IMR-90 (cell line): ENCODE data around the gene CTNND2. TPM values are rescaled to one million over a fixed set of nuclear protein-coding genes. Genes with fewer than 3 reads are reported as not detected.

ENCODE experiments used
- ATAC-seq: fragments of 200-7000 bp; cut with Tn5 transposase; 2 replicates; pipeline ENCODE4 v1.9.1; 2020; ENCODE audit warnings: low read depth, mild to moderate bottlenecking, moderate library complexity
- BruUV-seq: library from RNA; stranded (reverse); fragments of 400-500 nt; replicated peaks from 2 replicates; lab custom pipeline; 2021; lab: Mats Ljungman, UMichigan
- CTCF ChIA-PET: fragments of 300-600 bp; formaldehyde crosslinking; extraction: SDS; loops from one replicate; lab custom pipeline; 2021; ENCODE audit warnings: antibody characterized with exemption; lab: Yijun Ruan, JAX
- POLR2A ChIA-PET: fragments of 300-600 bp; sonication (Branson Sonifier 250); formaldehyde crosslinking; loops from one replicate; lab custom pipeline; 2022; ENCODE audit warnings: antibody characterized with exemption; ENCODE audit not compliant: unreplicated experiment; lab: Charles Lee
- DNase-seq: peaks from one replicate; pipeline ENCODE4 v3.0.0; 2013
- H2AFZ ChIP-seq: replicated peaks from 2 replicates; pipeline ENCODE3; 2013; ENCODE audit warnings: low read length, mild to moderate bottlenecking; ENCODE audit not compliant: poor library complexity
- H2AK5ac ChIP-seq: 2 replicates; pipeline ENCODE4 v1.6.1; 2013; ENCODE audit warnings: low read depth, low read length, inconsistent platforms
- H2AK9ac ChIP-seq: replicated peaks from 2 replicates; pipeline ENCODE3; 2013; ENCODE audit warnings: mild to moderate bottlenecking, low read depth, low read length, moderate library complexity; ENCODE audit not compliant: poor library complexity
- H2BK120ac ChIP-seq: 2 replicates; pipeline ENCODE4 v1.6.1; 2013; ENCODE audit warnings: low read depth, low read length, inconsistent platforms
- H2BK15ac ChIP-seq: 3 replicates; pipeline ENCODE4 v1.6.1; 2013; ENCODE audit warnings: low read depth, low read length, inconsistent platforms
- H2BK20ac ChIP-seq: 2 replicates; pipeline ENCODE4 v1.6.1; 2013; ENCODE audit warnings: low read depth, mild to moderate bottlenecking, inconsistent platforms, low read length, moderate library complexity
- H2BK5ac ChIP-seq: 2 replicates; pipeline ENCODE4 v1.6.1; 2013; ENCODE audit warnings: mild to moderate bottlenecking, low read depth, low read length, inconsistent platforms; ENCODE audit not compliant: poor library complexity, severe bottlenecking
- H3K14ac ChIP-seq: replicated peaks from 2 replicates; pipeline ENCODE4 v1.6.1; 2013; ENCODE audit warnings: low read depth, low read length, inconsistent platforms
- H3K18ac ChIP-seq: 2 replicates; pipeline ENCODE4 v1.6.1; 2013; ENCODE audit warnings: low read depth, low read length, control low read depth
- H3K23ac ChIP-seq: 2 replicates; pipeline ENCODE4 v1.6.1; 2013; ENCODE audit warnings: low read depth, low read length, inconsistent platforms
- H3K27ac ChIP-seq: 2 replicates; pipeline ENCODE4 v1.5.1; 2013; ENCODE audit warnings: mild to moderate bottlenecking, control low read depth, low read length; ENCODE audit not compliant: insufficient read depth
- H3K27me3 ChIP-seq: 2 replicates; pipeline ENCODE4 v1.6.1; 2013; ENCODE audit warnings: low read length; ENCODE audit not compliant: control insufficient read depth, insufficient read depth
- H3K36me3 ChIP-seq: 2 replicates; pipeline ENCODE4 v1.6.1; 2013; ENCODE audit warnings: low read length, mixed read lengths; ENCODE audit not compliant: control insufficient read depth, insufficient read depth
- H3K4ac ChIP-seq: 2 replicates; pipeline ENCODE4 v1.6.1; 2013; ENCODE audit warnings: low read depth, low read length, inconsistent platforms
- H3K4me1 ChIP-seq: 2 replicates; pipeline ENCODE4 v1.6.1; 2013; ENCODE audit warnings: low read length, mixed read lengths; ENCODE audit not compliant: control insufficient read depth, insufficient read depth
- H3K4me2 ChIP-seq: 2 replicates; pipeline ENCODE4 v1.6.1; 2013; ENCODE audit warnings: low read depth, mild to moderate bottlenecking, control low read depth, low read length, moderate library complexity
- H3K4me3 ChIP-seq: 2 replicates; pipeline ENCODE4 v1.5.1; 2013; ENCODE audit warnings: low read depth, mild to moderate bottlenecking, control low read depth, low read length, moderate library complexity; ENCODE audit not compliant: insufficient read depth
- H3K56ac ChIP-seq: 2 replicates; pipeline ENCODE4 v1.6.1; 2013; ENCODE audit warnings: low read length, inconsistent platforms; ENCODE audit not compliant: insufficient read depth; ENCODE audit errors: extremely low read depth
- H3K79me1 ChIP-seq, 2 experiments: 2 replicates each; pipeline ENCODE4 v1.6.1; 2013; ENCODE audit warnings: low read length in 2 of 2, inconsistent platforms in 1 of 2, low read depth in 1 of 2
- H3K9ac ChIP-seq: 2 replicates; pipeline ENCODE4 v1.6.1; 2013; ENCODE audit warnings: low read depth, low read length, control low read depth
- H3K9me1 ChIP-seq: 2 replicates; pipeline ENCODE4 v1.6.1; 2013; ENCODE audit warnings: low read length, inconsistent platforms; ENCODE audit not compliant: insufficient read depth
- H3K9me3 ChIP-seq: 2 replicates; pipeline ENCODE4 v1.6.1; 2013; ENCODE audit warnings: low read length; ENCODE audit not compliant: control insufficient read depth, insufficient read depth
- H4K20me1 ChIP-seq: 2 replicates; pipeline ENCODE4 v1.6.1; 2013; ENCODE audit warnings: low read length, inconsistent platforms; ENCODE audit not compliant: insufficient read depth
- H4K5ac ChIP-seq: 2 replicates; pipeline ENCODE4 v1.6.1; 2013; ENCODE audit warnings: mild to moderate bottlenecking, low read depth, low read length, control low read depth
- H4K8ac ChIP-seq, 2 experiments: 2 replicates each; pipeline ENCODE4 v1.6.1; 2013; ENCODE audit warnings: low read depth in 2 of 2, low read length in 2 of 2, control low read depth in 1 of 2, inconsistent platforms in 1 of 2
- H4K91ac ChIP-seq: 2 replicates; pipeline ENCODE4 v1.6.1; 2013; ENCODE audit warnings: low read depth, low read length, inconsistent platforms; ENCODE audit not compliant: insufficient read depth
- BHLHE40 ChIP-seq: fragments of 150-350 bp; IDR thresholded peaks from 2 replicates; pipeline ENCODE4 v1.6.1; 2016; ENCODE audit warnings: mild to moderate bottlenecking, low read depth, low read length
- CEBPB ChIP-seq: IDR thresholded peaks from 2 replicates; pipeline ENCODE4 v1.6.1; 2012; ENCODE audit warnings: low read depth, low read length, improper control_type of control experiment
- CHD1 ChIP-seq: IDR thresholded peaks from 2 replicates; pipeline ENCODE4 v1.6.1; 2012; ENCODE audit warnings: low read depth, low read length, improper control_type of control experiment
- FOS ChIP-seq: fragments of 150-350 bp; IDR thresholded peaks from 2 replicates; pipeline ENCODE4 v1.6.1; 2016; ENCODE audit warnings: low read depth, low read length
- MAZ ChIP-seq: IDR thresholded peaks from 2 replicates; pipeline ENCODE4 v1.6.1; 2012; ENCODE audit warnings: low read depth, mild to moderate bottlenecking, low read length, improper control_type of control experiment, moderate library complexity, borderline replicate concordance
- MXI1 ChIP-seq: IDR thresholded peaks from 2 replicates; pipeline ENCODE4 v1.6.1; 2012; ENCODE audit warnings: low read depth, mild to moderate bottlenecking, low read length, moderate library complexity, borderline replicate concordance
- NFE2L2 ChIP-seq: fragments of 150-350 bp; IDR thresholded peaks from 2 replicates; pipeline ENCODE4 v1.6.1; 2016; ENCODE audit warnings: low read depth, mild to moderate bottlenecking, low read length
- RAD21 ChIP-seq: IDR thresholded peaks from 2 replicates; pipeline ENCODE4 v1.6.1; 2012; ENCODE audit warnings: low read length, improper control_type of control experiment
- RCOR1 ChIP-seq: IDR thresholded peaks from 2 replicates; pipeline ENCODE4 v1.6.1; 2012; ENCODE audit warnings: mild to moderate bottlenecking, low read length, improper control_type of control experiment; ENCODE audit not compliant: insufficient replicate concordance
- RFX5 ChIP-seq: IDR thresholded peaks from 2 replicates; pipeline ENCODE4 v1.8.0; 2012; ENCODE audit warnings: low read depth, mild to moderate bottlenecking, low read length, moderate library complexity
- SMC3 ChIP-seq: fragments of 150-350 bp; IDR thresholded peaks from 2 replicates; pipeline ENCODE4 v1.6.1; 2016; ENCODE audit warnings: low read depth, mild to moderate bottlenecking, antibody characterized with exemption, low read length, moderate library complexity
- WGBS, 2 experiments: methylation state at CpG; one replicate each; pipeline versions ENCODE4 v1.1.5 to v1.1.7; 2013; ENCODE audit warnings: missing lambda C conversion rate in 2 of 2; ENCODE audit not compliant: insufficient read length in 1 of 2; ENCODE audit errors: extremely low coverage in 2 of 2; 5-methylcytosine and 5-hydroxymethylcytosine counted together
- dilution Hi-C: fragments of 300-500 bp; cut with HindIII; formaldehyde crosslinking; loops from one replicate; pipeline ENCODE4 v1.14.3; 2018; ENCODE audit warnings: low sequenced_read_pairs; ENCODE audit not compliant: unreplicated experiment
- in situ Hi-C: fragments of 300-500 bp; cut with MboI; formaldehyde crosslinking; loops from 3 replicates; pipeline ENCODE4 v1.14.3; 2019; ENCODE audit warnings: low sequenced_read_pairs, inconsistent platforms, mixed read lengths
- intact Hi-C: fragments of 100-400 bp; cut with micrococcal nuclease; formaldehyde crosslinking; loops from 2 replicates; pipeline ENCODE4 v1.10.0; 2022
- polyA plus RNA-seq, 3 experiments: library from polyadenylated mRNA; depleted of rRNA; stranded (reverse); fragments of >200 nt; gene quantifications; 2 replicates each; pipeline ENCODE4 v1.2.3, GENCODE V29; 2012; ENCODE audit warnings: low replicate concordance in 1 of 3
- total RNA-seq: library from RNA; depleted of rRNA; stranded (reverse); fragments of >200 nt; gene quantifications from 2 replicates; pipeline ENCODE4 v1.2.3, GENCODE V29; 2012
- TF ChIP-seq, protein P1 (sequence below): conservative IDR thresholded peaks from 2 replicates; pipeline ENCODE4 v1.5.1; 2012; ENCODE audit warnings: mild to moderate bottlenecking, low read depth, low read length, improper control_type of control experiment
- TF ChIP-seq, protein P2 (sequence below): fragments of 150-350 bp; IDR thresholded peaks from 2 replicates; pipeline ENCODE4 v1.6.1; 2016; ENCODE audit warnings: low read depth, mild to moderate bottlenecking, low read length, moderate library complexity, borderline replicate concordance
- TF ChIP-seq, protein P3 (sequence below): fragments of 150-350 bp; IDR thresholded peaks from 2 replicates; pipeline ENCODE4 v1.6.1; 2017; ENCODE audit warnings: mild to moderate bottlenecking, antibody characterized with exemption, low read length, low read depth

The CTNND2 gene
- total and polyA plus RNA-seq, 2 of the 4 experiments (the other 2 are of a cell fraction): not detected

DNA sequence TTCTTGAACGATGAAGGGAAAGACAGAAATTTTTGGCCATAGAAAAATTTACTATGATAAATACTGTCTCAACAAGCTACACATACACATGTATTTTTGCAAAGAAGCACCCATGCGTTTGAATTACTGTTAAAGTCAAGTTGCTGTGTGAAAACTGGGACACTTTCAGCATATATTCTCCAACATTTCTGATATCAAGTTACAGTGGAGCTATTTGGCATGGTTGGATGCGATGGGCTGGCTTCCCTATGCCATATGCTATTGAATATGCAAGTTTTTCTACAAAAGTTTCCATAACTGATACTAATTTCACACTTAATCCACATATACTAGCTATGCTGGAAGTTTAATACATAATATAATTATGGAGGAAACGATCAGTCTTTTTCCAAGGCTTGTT lies 381.4 kb downstream of the CTNND2 start:
- H2AK5ac ChIP-seq: no peak overlapping the region
- no peaks in the 10 kb centered on the region for H4K20me1 ChIP-seq
- no peak for DNase-seq
- ChIA-PET CTCF (no interaction called here), POLR2A (no interaction called here)
- no peak for TF ChIP-seq FOS
- TF ChIP-seq RFX5: no peak
- TF ChIP-seq, protein P1, sequence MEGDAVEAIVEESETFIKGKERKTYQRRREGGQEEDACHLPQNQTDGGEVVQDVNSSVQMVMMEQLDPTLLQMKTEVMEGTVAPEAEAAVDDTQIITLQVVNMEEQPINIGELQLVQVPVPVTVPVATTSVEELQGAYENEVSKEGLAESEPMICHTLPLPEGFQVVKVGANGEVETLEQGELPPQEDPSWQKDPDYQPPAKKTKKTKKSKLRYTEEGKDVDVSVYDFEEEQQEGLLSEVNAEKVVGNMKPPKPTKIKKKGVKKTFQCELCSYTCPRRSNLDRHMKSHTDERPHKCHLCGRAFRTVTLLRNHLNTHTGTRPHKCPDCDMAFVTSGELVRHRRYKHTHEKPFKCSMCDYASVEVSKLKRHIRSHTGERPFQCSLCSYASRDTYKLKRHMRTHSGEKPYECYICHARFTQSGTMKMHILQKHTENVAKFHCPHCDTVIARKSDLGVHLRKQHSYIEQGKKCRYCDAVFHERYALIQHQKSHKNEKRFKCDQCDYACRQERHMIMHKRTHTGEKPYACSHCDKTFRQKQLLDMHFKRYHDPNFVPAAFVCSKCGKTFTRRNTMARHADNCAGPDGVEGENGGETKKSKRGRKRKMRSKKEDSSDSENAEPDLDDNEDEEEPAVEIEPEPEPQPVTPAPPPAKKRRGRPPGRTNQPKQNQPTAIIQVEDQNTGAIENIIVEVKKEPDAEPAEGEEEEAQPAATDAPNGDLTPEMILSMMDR: no peak
- no peak for TF ChIP-seq MAZ
- no peak for TF ChIP-seq RAD21
- no peak for TF ChIP-seq RCOR1
- TF ChIP-seq, protein P2, sequence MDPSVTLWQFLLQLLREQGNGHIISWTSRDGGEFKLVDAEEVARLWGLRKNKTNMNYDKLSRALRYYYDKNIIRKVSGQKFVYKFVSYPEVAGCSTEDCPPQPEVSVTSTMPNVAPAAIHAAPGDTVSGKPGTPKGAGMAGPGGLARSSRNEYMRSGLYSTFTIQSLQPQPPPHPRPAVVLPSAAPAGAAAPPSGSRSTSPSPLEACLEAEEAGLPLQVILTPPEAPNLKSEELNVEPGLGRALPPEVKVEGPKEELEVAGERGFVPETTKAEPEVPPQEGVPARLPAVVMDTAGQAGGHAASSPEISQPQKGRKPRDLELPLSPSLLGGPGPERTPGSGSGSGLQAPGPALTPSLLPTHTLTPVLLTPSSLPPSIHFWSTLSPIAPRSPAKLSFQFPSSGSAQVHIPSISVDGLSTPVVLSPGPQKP: no peak
- no peak for TF ChIP-seq CHD1
- no peak for TF ChIP-seq BHLHE40
- TF ChIP-seq, protein P3, sequence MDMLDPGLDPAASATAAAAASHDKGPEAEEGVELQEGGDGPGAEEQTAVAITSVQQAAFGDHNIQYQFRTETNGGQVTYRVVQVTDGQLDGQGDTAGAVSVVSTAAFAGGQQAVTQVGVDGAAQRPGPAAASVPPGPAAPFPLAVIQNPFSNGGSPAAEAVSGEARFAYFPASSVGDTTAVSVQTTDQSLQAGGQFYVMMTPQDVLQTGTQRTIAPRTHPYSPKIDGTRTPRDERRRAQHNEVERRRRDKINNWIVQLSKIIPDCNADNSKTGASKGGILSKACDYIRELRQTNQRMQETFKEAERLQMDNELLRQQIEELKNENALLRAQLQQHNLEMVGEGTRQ: no peak
- no peak for TF ChIP-seq NFE2L2
- no peak for TF ChIP-seq SMC3
- TF ChIP-seq MXI1: no peak
- no peak for TF ChIP-seq CEBPB
- no peaks in the 10 kb centered on the region for H3K79me1 ChIP-seq
- dilution Hi-C loops (no loop called here), in situ Hi-C loops (no loop called here), intact Hi-C loops (no loop called here)
- no peak overlapping the region for H2BK5ac ChIP-seq
- H2BK20ac ChIP-seq: no peak overlapping the region
- H2AFZ ChIP-seq: no peak overlapping the region
- no peak overlapping the region for H3K27ac ChIP-seq
- H3K9ac ChIP-seq: no peak overlapping the region
- no peak overlapping the region for H4K8ac ChIP-seq
- no peak overlapping the region for H3K23ac ChIP-seq
- H3K14ac ChIP-seq: no peak overlapping the region
- peaks cover 9% of the 10 kb centered on the region for H3K9me3 ChIP-seq
- no peak overlapping the region for H2AK9ac ChIP-seq
- no peaks in the 10 kb centered on the region for H3K36me3 ChIP-seq
- H2BK120ac ChIP-seq: no peak overlapping the region
- H3K9me1 ChIP-seq: no peaks in the 10 kb centered on the region
- H3K4me2 ChIP-seq: no peak overlapping the region
- no peak overlapping the region for H4K91ac ChIP-seq
- no peak overlapping the region for H3K18ac ChIP-seq
- no peak overlapping the region for H3K56ac ChIP-seq
- no peaks in the 10 kb centered on the region for H3K4me1 ChIP-seq
- no peak for ATAC-seq
- BruUV-seq: no TSS peak
- no peak overlapping the region for H2BK15ac ChIP-seq
- H3K27me3 ChIP-seq: no peaks in the 10 kb centered on the region
- WGBS, 2 experiments: no CpG with 5 or more reads among the region's 4 CpGs
- H3K4ac ChIP-seq: no peak overlapping the region
- H3K4me3 ChIP-seq: no peak overlapping the region
- no peak overlapping the region for H4K5ac ChIP-seq
